Measurements from ENCODE around the gene TCF7L2.

Gene TCF7L2

DNA sequence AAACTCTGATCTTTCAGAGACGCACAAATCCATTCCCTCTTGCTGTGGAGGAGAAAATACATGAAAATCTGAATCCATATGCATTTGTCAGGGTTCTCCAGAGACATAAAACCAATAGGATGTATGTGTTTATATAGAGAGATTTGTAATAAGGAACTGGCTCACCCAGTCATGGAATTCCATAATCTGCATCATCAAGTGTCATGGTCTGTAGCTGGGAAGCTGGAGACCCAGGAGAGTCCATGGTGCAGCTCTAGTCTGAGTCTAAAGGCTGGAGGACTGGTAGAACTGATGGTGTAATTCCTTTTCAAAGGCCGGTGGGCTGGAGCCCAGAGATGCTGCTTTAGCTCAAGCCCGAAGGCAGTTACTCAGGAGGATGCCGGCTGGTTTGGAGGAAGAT, 134.0 kb downstream of the TCF7L2 start:
- Histone ChIP-seq H3K9me3 (ENCODE audit: control extremely low read depth in 1 of 5, control insufficient read depth in 4 of 5, insufficient read depth in 2 of 5, low read depth in 1 of 5, low read length in 4 of 5) (no peaks in the 10 kb centered on the region), H3K4me1 (ENCODE audit: control extremely low read depth in 1 of 4, control insufficient read depth in 4 of 4, insufficient read depth in 4 of 4, low read length in 3 of 4) (no peaks in the 10 kb centered on the region), H3K27ac (ENCODE audit: insufficient read depth in 1 of 2, low read depth in 1 of 2, low read length in 2 of 2, poor library complexity in 1 of 2, severe bottlenecking in 2 of 2) (no peak overlapping the region), H3K27me3 (replicated peaks in 2 of 5; ENCODE audit: control insufficient read depth in 4 of 5, insufficient read depth in 5 of 5, low read length in 4 of 5) (no peaks in the 10 kb centered on the region), H3K4me3 (ENCODE audit: control insufficient read depth in 1 of 7, extremely low read depth in 1 of 7, insufficient read depth in 4 of 7, low read depth in 2 of 7, low read length in 6 of 7) (no peak overlapping the region), H3K36me3 (ENCODE audit: control insufficient read depth in 4 of 4, insufficient read depth in 4 of 4, low read length in 3 of 4) (peaks cover 0 to 7% (median 1%) of the 10 kb centered on the region in 4 experiments)
- WGBS (ENCODE audit: insufficient coverage), result 100% methylated on average over 4 of the region's 4 CpGs
- ChIA-PET CTCF (no interaction called here), POLR2A (interaction anchor here (0.6 kb wide), 1 partner anchor 386 kb away, joined by 3 read pairs; no protein-coding TSS in a partner anchor)
- DNase-seq, result no peak

DNA sequence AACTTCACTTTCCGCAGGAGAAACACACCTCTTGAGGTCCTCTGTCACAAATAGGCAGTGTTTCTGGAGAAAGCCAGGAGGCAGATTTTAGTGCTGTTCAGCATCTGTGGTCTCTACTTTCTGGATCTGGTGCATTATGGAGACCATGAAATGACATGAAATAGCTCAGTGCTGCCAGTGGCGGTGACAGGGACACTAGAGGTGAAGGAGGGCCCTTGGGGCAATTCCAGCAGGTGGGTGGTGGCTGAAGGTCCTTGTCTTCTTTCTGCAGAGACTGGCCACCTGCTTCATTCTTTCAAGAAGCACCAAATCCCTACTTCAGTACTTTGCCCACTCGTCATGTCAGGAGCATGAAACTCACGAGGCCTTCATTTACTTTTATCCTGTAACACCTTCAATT, 135.7 kb downstream of the TCF7L2 start:
- no peaks in the 10 kb centered on the region for H3K4me1 ChIP-seq (ENCODE audit: control extremely low read depth in 1 of 4, control insufficient read depth in 4 of 4, insufficient read depth in 4 of 4, low read length in 3 of 4)
- no peaks in the 10 kb centered on the region for H3K27me3 ChIP-seq (replicated peaks in 2 of 5; ENCODE audit: control insufficient read depth in 4 of 5, insufficient read depth in 5 of 5, low read length in 4 of 5)
- H3K27ac ChIP-seq (ENCODE audit: insufficient read depth in 1 of 2, low read depth in 1 of 2, low read length in 2 of 2, poor library complexity in 1 of 2, severe bottlenecking in 2 of 2), result no peak overlapping the region
- ChIA-PET POLR2A (no interaction called here), CTCF (interaction anchor here (1.2 kb wide), 1 partner anchor 11 kb away, joined by 5 read pairs; no protein-coding TSS in a partner anchor)
- WGBS (ENCODE audit: insufficient coverage), result 90% methylated on average over 2 of the region's 4 CpGs
- H3K4me3 ChIP-seq (ENCODE audit: control insufficient read depth in 1 of 7, extremely low read depth in 1 of 7, insufficient read depth in 4 of 7, low read depth in 2 of 7, low read length in 6 of 7), result no peak overlapping the region
- DNase-seq, result no peak
- H3K36me3 ChIP-seq (ENCODE audit: control insufficient read depth in 4 of 4, insufficient read depth in 4 of 4, low read length in 3 of 4), result peaks cover 0 to 8% (median 6%) of the 10 kb centered on the region in 4 experiments
- H3K9me3 ChIP-seq (ENCODE audit: control extremely low read depth in 1 of 5, control insufficient read depth in 4 of 5, insufficient read depth in 2 of 5, low read depth in 1 of 5, low read length in 4 of 5), result no peaks in the 10 kb centered on the region

DNA sequence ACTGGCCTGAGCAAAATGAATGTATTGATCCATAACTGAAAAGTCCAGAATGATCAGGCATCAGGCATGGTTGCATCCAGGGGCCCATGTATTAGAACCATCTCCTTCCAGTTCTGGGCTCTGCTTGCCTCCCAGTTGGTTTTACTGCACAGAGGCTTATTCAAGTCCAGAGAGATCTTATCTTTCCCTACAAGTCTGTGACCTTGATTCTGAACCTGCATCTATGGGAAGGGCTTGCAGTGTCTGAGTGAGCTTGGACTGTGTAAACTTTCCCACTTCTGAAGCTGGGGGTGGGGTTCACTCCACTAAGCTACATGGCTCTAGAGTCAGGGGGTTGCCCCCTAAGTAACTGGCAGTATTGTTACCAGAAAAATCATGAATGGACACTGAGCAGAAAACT, 136.2 kb downstream of the TCF7L2 start:
- Histone ChIP-seq H3K9me3 (ENCODE audit: control extremely low read depth in 1 of 5, control insufficient read depth in 4 of 5, insufficient read depth in 2 of 5, low read depth in 1 of 5, low read length in 4 of 5) (no peaks in the 10 kb centered on the region), H3K36me3 (ENCODE audit: control insufficient read depth in 4 of 4, insufficient read depth in 4 of 4, low read length in 3 of 4) (peaks cover 0 to 8% (median 6%) of the 10 kb centered on the region in 4 experiments), H3K27ac (ENCODE audit: insufficient read depth in 1 of 2, low read depth in 1 of 2, low read length in 2 of 2, poor library complexity in 1 of 2, severe bottlenecking in 2 of 2) (no peak overlapping the region), H3K27me3 (replicated peaks in 2 of 5; ENCODE audit: control insufficient read depth in 4 of 5, insufficient read depth in 5 of 5, low read length in 4 of 5) (no peaks in the 10 kb centered on the region), H3K4me3 (ENCODE audit: control insufficient read depth in 1 of 7, extremely low read depth in 1 of 7, insufficient read depth in 4 of 7, low read depth in 2 of 7, low read length in 6 of 7) (no peak overlapping the region), H3K4me1 (ENCODE audit: control extremely low read depth in 1 of 4, control insufficient read depth in 4 of 4, insufficient read depth in 4 of 4, low read length in 3 of 4) (no peaks in the 10 kb centered on the region)
- no peak for DNase-seq
- ChIA-PET CTCF (no interaction called here), POLR2A (no interaction called here)

DNA sequence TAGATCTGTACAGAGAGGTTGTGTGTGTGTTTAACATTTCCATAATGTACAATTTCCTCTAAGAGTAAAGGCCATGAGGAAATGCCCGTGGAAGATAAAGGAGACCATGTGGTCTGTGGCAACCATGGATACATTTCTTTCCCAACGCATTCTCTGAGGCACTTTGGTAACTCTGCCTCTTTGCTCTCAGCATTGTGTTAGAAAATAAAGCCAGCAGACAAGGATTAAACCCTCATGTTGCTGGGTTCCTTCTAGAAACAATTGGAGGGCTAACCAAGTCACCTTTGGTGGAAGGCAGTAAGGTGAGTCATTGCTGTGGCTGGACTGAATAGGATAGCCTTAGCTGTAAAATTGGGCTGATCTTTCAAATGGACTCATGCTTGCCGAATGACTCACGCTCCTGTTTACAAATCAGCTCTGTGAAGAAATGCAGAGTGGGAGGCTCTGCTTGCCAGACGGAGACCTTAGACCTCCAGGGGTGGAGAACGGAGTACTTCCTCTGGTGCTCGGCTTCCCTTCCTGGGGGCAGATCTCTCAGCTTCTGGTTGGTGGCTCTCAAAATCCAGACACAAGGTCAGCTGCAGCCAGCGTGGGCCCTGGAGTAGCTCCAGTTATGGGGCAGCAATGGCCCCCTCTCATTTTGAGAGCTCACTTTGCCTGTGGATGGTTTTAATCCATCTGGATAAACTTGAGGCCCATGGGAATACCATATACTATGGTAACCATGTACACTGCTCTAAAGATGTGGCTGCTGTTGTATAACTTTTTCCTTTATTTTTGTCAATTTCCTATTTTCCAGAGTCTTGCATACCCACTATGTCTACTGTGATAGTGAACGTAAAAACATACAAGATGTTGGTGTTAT, 137.3 kb downstream of the TCF7L2 start:
- 99% methylated on average over 8 of the region's 9 CpGs for WGBS (ENCODE audit: insufficient coverage)
- H3K4me1 ChIP-seq (ENCODE audit: control extremely low read depth in 1 of 4, control insufficient read depth in 4 of 4, insufficient read depth in 4 of 4, low read length in 3 of 4), result no peaks in the 10 kb centered on the region
- H3K9me3 ChIP-seq (ENCODE audit: control extremely low read depth in 1 of 5, control insufficient read depth in 4 of 5, insufficient read depth in 2 of 5, low read depth in 1 of 5, low read length in 4 of 5), result no peaks in the 10 kb centered on the region
- peak in 1 of 3 donors; percentile 6 for DNase-seq
- H3K27ac ChIP-seq (ENCODE audit: insufficient read depth in 1 of 2, low read depth in 1 of 2, low read length in 2 of 2, poor library complexity in 1 of 2, severe bottlenecking in 2 of 2), result no peak overlapping the region
- H3K36me3 ChIP-seq (ENCODE audit: control insufficient read depth in 4 of 4, insufficient read depth in 4 of 4, low read length in 3 of 4), result peaks cover 0 to 16% (median 9%) of the 10 kb centered on the region in 4 experiments
- no peak overlapping the region for H3K4me3 ChIP-seq (ENCODE audit: control insufficient read depth in 1 of 7, extremely low read depth in 1 of 7, insufficient read depth in 4 of 7, low read depth in 2 of 7, low read length in 6 of 7)
- ChIA-PET CTCF (interaction anchor here (1.1 to 2.0 kb wide), 2 partner anchors 11 to 48 kb away, joined by 3 to 4 read pairs; no protein-coding TSS in a partner anchor), POLR2A (no interaction called here)
- H3K27me3 ChIP-seq (replicated peaks in 2 of 5; ENCODE audit: control insufficient read depth in 4 of 5, insufficient read depth in 5 of 5, low read length in 4 of 5), result no peaks in the 10 kb centered on the region

DNA sequence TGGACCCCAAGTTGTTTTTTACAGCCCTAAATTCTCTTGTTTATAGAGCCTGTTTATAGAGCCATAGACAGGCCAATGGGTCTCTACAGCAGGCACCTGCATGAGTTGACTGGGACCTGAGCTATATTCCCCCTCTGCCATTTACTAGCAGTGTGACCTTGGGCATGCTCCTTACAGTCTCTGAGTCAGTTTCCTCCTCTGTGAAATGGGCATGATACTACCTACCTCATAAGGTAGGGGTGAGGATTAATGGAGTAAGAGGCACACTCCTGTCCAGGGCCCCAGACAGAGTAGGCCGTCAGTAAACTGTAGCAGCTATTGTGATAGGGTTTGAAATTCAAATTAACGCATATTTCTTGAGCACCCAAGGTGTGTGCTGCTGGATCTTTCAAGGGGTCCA, 138.1 kb downstream of the TCF7L2 start:
- Histone ChIP-seq H3K36me3 (ENCODE audit: control insufficient read depth in 4 of 4, insufficient read depth in 4 of 4, low read length in 3 of 4) (peaks cover 0 to 19% (median 9%) of the 10 kb centered on the region in 4 experiments), H3K4me1 (ENCODE audit: control extremely low read depth in 1 of 4, control insufficient read depth in 4 of 4, insufficient read depth in 4 of 4, low read length in 3 of 4) (no peaks in the 10 kb centered on the region), H3K4me3 (ENCODE audit: control insufficient read depth in 1 of 7, extremely low read depth in 1 of 7, insufficient read depth in 4 of 7, low read depth in 2 of 7, low read length in 6 of 7) (no peak overlapping the region), H3K9me3 (ENCODE audit: control extremely low read depth in 1 of 5, control insufficient read depth in 4 of 5, insufficient read depth in 2 of 5, low read depth in 1 of 5, low read length in 4 of 5) (peaks cover 0 to 3% (median 0%) of the 10 kb centered on the region in 5 experiments), H3K27ac (ENCODE audit: insufficient read depth in 1 of 2, low read depth in 1 of 2, low read length in 2 of 2, poor library complexity in 1 of 2, severe bottlenecking in 2 of 2) (no peak overlapping the region), H3K27me3 (replicated peaks in 2 of 5; ENCODE audit: control insufficient read depth in 4 of 5, insufficient read depth in 5 of 5, low read length in 4 of 5) (no peaks in the 10 kb centered on the region)
- no peak for DNase-seq
- 100% methylated on average over 1 of the region's 2 CpGs for WGBS (ENCODE audit: insufficient coverage)
- ChIA-PET CTCF (interaction anchor here (1.1 to 2.0 kb wide), 2 partner anchors 12 to 48 kb away, joined by 3 to 4 read pairs; no protein-coding TSS in a partner anchor), POLR2A (no interaction called here)

DNA sequence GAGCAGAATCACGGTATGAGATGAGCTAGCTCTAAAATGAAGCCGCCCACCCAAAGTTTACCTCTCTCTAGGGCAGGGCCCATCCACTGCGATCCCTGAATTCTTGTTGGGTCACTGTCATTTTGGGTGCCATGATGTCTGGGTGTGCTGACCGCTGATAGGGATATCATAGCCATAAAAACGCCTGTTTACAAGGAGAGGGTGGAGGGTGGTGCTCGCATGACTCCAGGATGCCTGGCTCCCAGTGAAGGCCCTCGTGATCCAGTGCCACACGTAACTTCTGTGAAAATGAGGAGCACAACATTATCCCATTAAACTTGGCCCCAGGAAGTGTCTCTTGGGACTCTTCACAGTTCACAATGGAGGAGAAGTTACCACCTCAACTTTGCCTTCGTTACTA, 139.5 kb downstream of the TCF7L2 start:
- no peak overlapping the region for H3K4me3 ChIP-seq (ENCODE audit: control insufficient read depth in 1 of 7, extremely low read depth in 1 of 7, insufficient read depth in 4 of 7, low read depth in 2 of 7, low read length in 6 of 7)
- H3K9me3 ChIP-seq (ENCODE audit: control extremely low read depth in 1 of 5, control insufficient read depth in 4 of 5, insufficient read depth in 2 of 5, low read depth in 1 of 5, low read length in 4 of 5), result peaks cover 0 to 6% (median 0%) of the 10 kb centered on the region in 5 experiments
- no peak for DNase-seq
- CTCF ChIA-PET, result no interaction called here
- H3K27ac ChIP-seq (ENCODE audit: insufficient read depth in 1 of 2, low read depth in 1 of 2, low read length in 2 of 2, poor library complexity in 1 of 2, severe bottlenecking in 2 of 2), result no peak overlapping the region
- H3K4me1 ChIP-seq (ENCODE audit: control extremely low read depth in 1 of 4, control insufficient read depth in 4 of 4, insufficient read depth in 4 of 4, low read length in 3 of 4), result peaks cover 3 to 11% (median 4%) of the 10 kb centered on the region in 4 experiments
- peaks cover 0 to 19% (median 8%) of the 10 kb centered on the region in 4 experiments for H3K36me3 ChIP-seq (ENCODE audit: control insufficient read depth in 4 of 4, insufficient read depth in 4 of 4, low read length in 3 of 4)
- no peaks in the 10 kb centered on the region for H3K27me3 ChIP-seq (replicated peaks in 2 of 5; ENCODE audit: control insufficient read depth in 4 of 5, insufficient read depth in 5 of 5, low read length in 4 of 5)
- POLR2A ChIA-PET, result no interaction called here
- 94% methylated on average over 8 of the region's 9 CpGs for WGBS (ENCODE audit: insufficient coverage)

DNA sequence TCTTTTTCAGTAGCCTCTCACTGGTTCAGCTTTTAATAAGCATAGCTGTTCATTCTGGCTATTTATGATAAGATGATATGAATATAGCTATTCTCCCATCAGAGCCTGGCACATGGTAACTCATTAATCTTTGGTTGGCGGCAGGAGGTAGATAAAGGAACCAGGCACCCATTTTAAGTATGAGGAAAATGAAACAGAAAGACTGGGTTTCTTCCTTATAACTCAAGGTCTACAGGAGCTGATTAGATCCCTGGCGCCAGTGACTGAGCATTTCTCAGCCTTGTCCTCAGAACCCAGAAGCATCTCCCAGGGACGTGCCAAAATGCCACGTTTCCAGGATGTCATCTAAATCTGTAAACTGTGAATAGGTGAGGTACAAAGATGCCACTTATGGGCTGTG, 141.9 kb downstream of the TCF7L2 start:
- CTCF ChIA-PET, result no interaction called here
- Histone ChIP-seq H3K4me1 (ENCODE audit: control extremely low read depth in 1 of 4, control insufficient read depth in 4 of 4, insufficient read depth in 4 of 4, low read length in 3 of 4) (peaks cover 5 to 19% (median 5%) of the 10 kb centered on the region in 4 experiments), H3K36me3 (ENCODE audit: control insufficient read depth in 4 of 4, insufficient read depth in 4 of 4, low read length in 3 of 4) (peaks cover 0 to 23% (median 9%) of the 10 kb centered on the region in 4 experiments), H3K27me3 (replicated peaks in 2 of 5; ENCODE audit: control insufficient read depth in 4 of 5, insufficient read depth in 5 of 5, low read length in 4 of 5) (no peaks in the 10 kb centered on the region), H3K9me3 (ENCODE audit: control extremely low read depth in 1 of 5, control insufficient read depth in 4 of 5, insufficient read depth in 2 of 5, low read depth in 1 of 5, low read length in 4 of 5) (peaks cover 0 to 6% (median 0%) of the 10 kb centered on the region in 5 experiments), H3K4me3 (ENCODE audit: control insufficient read depth in 1 of 7, extremely low read depth in 1 of 7, insufficient read depth in 4 of 7, low read depth in 2 of 7, low read length in 6 of 7) (no peak overlapping the region), H3K27ac (ENCODE audit: insufficient read depth in 1 of 2, low read depth in 1 of 2, low read length in 2 of 2, poor library complexity in 1 of 2, severe bottlenecking in 2 of 2) (no peak overlapping the region)
- POLR2A ChIA-PET, result no interaction called here
- WGBS (ENCODE audit: insufficient coverage), result 83% methylated on average over 4 of the region's 4 CpGs
- peak; percentile 25 to 71 (median 62) for DNase-seq

Data from common myeloid progenitor, CD34-positive (primary cell).